GM12878 (cell line): ENCODE data around the gene TIMM22. TPM values are rescaled to one million over a fixed set of nuclear protein-coding genes. Genes with fewer than 3 reads are reported as not detected.

Experiments
- ATAC-seq: fragments of 200-7000 bp; cut with Tn5 transposase; 3 replicates; pipeline ENCODE4 v1.9.1; 2020; ENCODE audit warnings: mild to moderate bottlenecking, moderate library complexity
- BruUV-seq: library from RNA; stranded (reverse); fragments of 400-500 nt; replicated peaks from 2 replicates; lab custom pipeline; 2021; lab: Mats Ljungman, UMichigan
- CTCF ChIA-PET: fragments of 300-600 bp; sonication (Branson Sonifier 250); formaldehyde crosslinking; extraction: SDS; loops from one replicate; lab custom pipeline; 2021; ENCODE audit warnings: inconsistent platforms; lab: Yijun Ruan, JAX
- POLR2A ChIA-PET: fragments of 350-600 bp; formaldehyde crosslinking; extraction: SDS; loops from one replicate; lab custom pipeline; 2021; ENCODE audit warnings: inconsistent platforms; lab: Charles Lee
- RAD21 ChIA-PET: fragments of 300-600 bp; sonication (Branson Sonifier 250); formaldehyde crosslinking; loops from one replicate; lab custom pipeline; 2023; ENCODE audit warnings: antibody characterized with exemption; ENCODE audit not compliant: unreplicated experiment; lab: Charles Lee
- SMC1A ChIA-PET: fragments of 300-600 bp; sonication (Branson Sonifier 250); formaldehyde crosslinking; loops from one replicate; lab custom pipeline; 2023; ENCODE audit not compliant: unreplicated experiment, uncharacterized antibody; lab: Charles Lee
- DNase-seq: peaks from one replicate; pipeline ENCODE4 v3.0.0-alpha.2; 2011; ENCODE audit warnings: low read depth, low spot score
- FAIRE-seq: peaks from 3 replicates; lab custom pipeline; 2011; peaks lifted over from hg19 to GRCh38; lab: Jason Lieb, UNC
- H2AFZ ChIP-seq: 2 replicates; pipeline ENCODE4 v1.6.0; 2011; ENCODE audit warnings: low read depth, low read length, control low read depth; ENCODE audit not compliant: control insufficient read depth
- H3K27ac ChIP-seq: 2 replicates; pipeline ENCODE4 v1.5.1; 2011; ENCODE audit warnings: control low read depth; ENCODE audit not compliant: control insufficient read depth, insufficient read depth
- H3K27me3 ChIP-seq, 2 experiments: replicated peaks in 1 of 2; 2 replicates each; pipeline versions ENCODE4 v1.6.0 to v1.6.1; 2011; ENCODE audit warnings: low read length in 1 of 2; ENCODE audit not compliant: control insufficient read depth in 2 of 2, insufficient read depth in 2 of 2
- H3K36me3 ChIP-seq, 2 experiments: 2 replicates each; pipeline ENCODE4 v1.5.1; 2011; ENCODE audit warnings: low read length in 1 of 2; ENCODE audit not compliant: control insufficient read depth in 2 of 2, insufficient read depth in 2 of 2
- H3K4me1 ChIP-seq: 2 replicates; pipeline ENCODE4 v1.6.1; 2011; ENCODE audit warnings: mild to moderate bottlenecking, low read length, moderate library complexity, mixed read lengths; ENCODE audit not compliant: control insufficient read depth, insufficient read depth
- H3K4me2 ChIP-seq: 2 replicates; pipeline ENCODE4 v1.6.0; 2011; ENCODE audit warnings: control low read depth; ENCODE audit not compliant: control insufficient read depth, insufficient read depth
- H3K4me3 ChIP-seq: fragments of 200-600 bp; sonication (generic); 2 replicates; pipeline ENCODE4 v1.5.1; 2016
- H3K79me2 ChIP-seq: 2 replicates; pipeline ENCODE4 v1.6.0; 2011; ENCODE audit warnings: low read length; ENCODE audit not compliant: control insufficient read depth, insufficient read depth
- H3K9ac ChIP-seq: 2 replicates; pipeline ENCODE4 v1.8.0; 2011; ENCODE audit warnings: low read length, control low read depth, mixed read lengths; ENCODE audit not compliant: control insufficient read depth, insufficient read depth
- H3K9me3 ChIP-seq: replicated peaks from 3 replicates; pipeline ENCODE4 v1.5.1; 2011; ENCODE audit warnings: mild to moderate bottlenecking, low read length; ENCODE audit not compliant: control insufficient read depth, insufficient read depth
- H4K20me1 ChIP-seq: 2 replicates; pipeline ENCODE4 v1.6.0; 2011; ENCODE audit not compliant: control insufficient read depth, insufficient read depth
- ASH2L ChIP-seq: fragments of 300-600, 200-600 bp; sonication (generic); IDR thresholded peaks from 2 replicates; pipeline ENCODE4 v1.6.1; 2017; ENCODE audit warnings: low read depth, mild to moderate bottlenecking, borderline replicate concordance
- CREB1 ChIP-seq: IDR thresholded peaks from 2 replicates; pipeline ENCODE4 v1.6.1; 2012; ENCODE audit warnings: low read depth, mild to moderate bottlenecking, inconsistent platforms
- DPF2 ChIP-seq: fragments of 450-650 bp; IDR thresholded peaks from 2 replicates; pipeline ENCODE4 v1.6.1; 2017; ENCODE audit warnings: mild to moderate bottlenecking
- E2F4 ChIP-seq: IDR thresholded peaks from 2 replicates; pipeline ENCODE4 v1.6.1; 2012; ENCODE audit warnings: low read depth, low read length, improper control_type of control experiment
- FOXK2 ChIP-seq: fragments of 450-650 bp; IDR thresholded peaks from 2 replicates; pipeline ENCODE4 v1.6.1; 2017; ENCODE audit warnings: mild to moderate bottlenecking, moderate library complexity
- HDGF ChIP-seq: fragments of 450-650 bp; IDR thresholded peaks from 2 replicates; pipeline ENCODE4 v1.6.1; 2016; ENCODE audit warnings: antibody characterized with exemption
- JUND ChIP-seq: IDR thresholded peaks from 2 replicates; pipeline ENCODE4 v1.6.1; 2012; ENCODE audit warnings: low read depth, mild to moderate bottlenecking, low read length, improper control_type of control experiment, moderate library complexity
- MYC ChIP-seq: IDR thresholded peaks from 2 replicates; pipeline ENCODE4 v1.6.1; 2011; ENCODE audit warnings: mild to moderate bottlenecking, low read length, moderate library complexity, inconsistent platforms; ENCODE audit not compliant: insufficient read depth, insufficient replicate concordance, insufficient read length, severe bottlenecking
- NFYA ChIP-seq: IDR thresholded peaks from 2 replicates; pipeline ENCODE4 v1.6.1; 2011; ENCODE audit warnings: low read depth, mild to moderate bottlenecking, low read length, improper control_type of control experiment, borderline replicate concordance
- PAX8 ChIP-seq: fragments of 450-650 bp; IDR thresholded peaks from 2 replicates; pipeline ENCODE4 v1.6.1; 2017; ENCODE audit warnings: mild to moderate bottlenecking, moderate library complexity
- RB1 ChIP-seq: fragments of 450-650 bp; formaldehyde crosslinking; IDR thresholded peaks from 2 replicates; pipeline ENCODE4 v1.6.1; 2017; ENCODE audit warnings: mild to moderate bottlenecking, borderline replicate concordance
- REST ChIP-seq: IDR thresholded peaks from 2 replicates; pipeline ENCODE4 v1.6.1; 2012; ENCODE audit warnings: mild to moderate bottlenecking, low read depth, low read length
- SMARCA5 ChIP-seq: fragments of 450-650 bp; IDR thresholded peaks from 2 replicates; pipeline ENCODE4 v1.6.1; 2017; ENCODE audit warnings: mild to moderate bottlenecking
- SUZ12 ChIP-seq: fragments of 200-600 bp; sonication (generic); IDR thresholded peaks from one replicate; pipeline ENCODE4 v1.6.1; 2018; ENCODE audit warnings: antibody characterized with exemption, mild to moderate bottlenecking; ENCODE audit not compliant: unreplicated experiment
- YBX1 ChIP-seq: fragments of 450-650 bp; IDR thresholded peaks from 2 replicates; pipeline ENCODE4 v1.6.1; 2016; ENCODE audit warnings: antibody characterized with exemption
- ZNF207 ChIP-seq: fragments of 450-650 bp; IDR thresholded peaks from 2 replicates; pipeline ENCODE4 v1.6.1; 2014; ENCODE audit warnings: antibody characterized with exemption, mild to moderate bottlenecking, borderline replicate concordance
- ZNF217 ChIP-seq: fragments of 450-650 bp; IDR thresholded peaks from 2 replicates; pipeline ENCODE4 v1.6.1; 2017; ENCODE audit warnings: antibody characterized with exemption, mild to moderate bottlenecking
- ZNF274 ChIP-seq: IDR thresholded peaks from one replicate; pipeline ENCODE4 v1.8.0; 2011; ENCODE audit not compliant: insufficient read length, insufficient read depth
- WGBS: methylation state at CpG from one replicate; pipeline ENCODE4 v1.1.6; 2016; ENCODE audit warnings: low lambda C conversion rate; ENCODE audit not compliant: insufficient replicate concordance, insufficient coverage; ENCODE audit errors: missing lambda C conversion rate; 5-methylcytosine and 5-hydroxymethylcytosine counted together
- in situ Hi-C: fragments of 300-500 bp; cut with MboI; formaldehyde crosslinking; loops from 9 replicates; pipeline ENCODE4 v1.14.3; 2018; ENCODE audit warnings: mixed read lengths
- intact Hi-C: fragments of 100-400 bp; cut with micrococcal nuclease; formaldehyde crosslinking; loops from one replicate; pipeline ENCODE4 v1.14.2; 2022; ENCODE audit not compliant: unreplicated experiment
- polyA plus RNA-seq, 11 experiments: library from polyadenylated mRNA; depleted of rRNA in 4 of 11; unstranded in 6 of 11; stranded (reverse) in 5 of 11; fragments of >200 nt; fragmentation: Nextera tagmentation in 4 of 11; fragmentation: Illumina TruSeq in 1 of 11; extraction: Ambion mirVana in 4 of 11; extraction: Trizol in 1 of 11; gene quantifications; 1 replicate in 1 of 11; 2 replicates in 10 of 11; pipeline versions ENCODE4 v1.2.1 to v1.2.3, GENCODE V29; 2011 to 2016; ENCODE audit warnings: inconsistent platforms in 2 of 11, missing spikeins in 2 of 11, low read depth in 1 of 11
- total RNA-seq, 4 experiments: library from RNA; depleted of rRNA in 3 of 4; stranded (reverse); fragments of >200 nt in 3 of 4; fragmentation: Illumina TruSeq in 1 of 4; extraction: Trizol in 1 of 4; gene quantifications; 2 replicates each; pipeline versions ENCODE4 v1.2.1 to v1.2.3, GENCODE V29; 2013 to 2021
- TF ChIP-seq, protein P1 (sequence below): IDR thresholded peaks from 2 replicates; pipeline ENCODE4 v1.6.1; 2012; ENCODE audit warnings: low read depth, low read length, improper control_type of control experiment

The TIMM22 gene
- total and polyA plus RNA-seq, 10 of the 15 experiments (the other 5 are each of a cell fraction or from before 2014, with no cell fraction given) = 4.4 to 25.0 (median 10.6) TPM

- in situ Hi-C loops = no loop called here
- TF ChIP-seq ZNF207 = no peak
- TF ChIP-seq, protein P1, sequence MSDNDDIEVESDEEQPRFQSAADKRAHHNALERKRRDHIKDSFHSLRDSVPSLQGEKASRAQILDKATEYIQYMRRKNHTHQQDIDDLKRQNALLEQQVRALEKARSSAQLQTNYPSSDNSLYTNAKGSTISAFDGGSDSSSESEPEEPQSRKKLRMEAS = no peak
- TF ChIP-seq HDGF = no peak
- no peak for TF ChIP-seq ZNF217
- no peak for TF ChIP-seq E2F4
- no peak for TF ChIP-seq JUND
- no peak for TF ChIP-seq SUZ12
- no peak for TF ChIP-seq REST
- TF ChIP-seq YBX1 = no peak
- no peak for TF ChIP-seq DPF2
- no peak for TF ChIP-seq ASH2L
- no peak for TF ChIP-seq FOXK2
- TF ChIP-seq ZNF274 = no peak
- TF ChIP-seq SMARCA5 = no peak
- TF ChIP-seq PAX8 = no peak
- TF ChIP-seq MYC = no peak
- no peak for TF ChIP-seq NFYA
- no peak for TF ChIP-seq RB1
- no peak for TF ChIP-seq CREB1
- CTCF ChIA-PET = no interaction called here
- WGBS = over 99% methylated on average over 12 of the region's 14 CpGs
- SMC1A ChIA-PET = no interaction called here
- no peaks in the 10 kb centered on the region for H3K27me3 ChIP-seq
- H3K79me2 ChIP-seq = no peaks in the 10 kb centered on the region
- H3K9me3 ChIP-seq = no peaks in the 10 kb centered on the region
- H2AFZ ChIP-seq = no peak overlapping the region
- H3K36me3 ChIP-seq = peaks cover 12 to 36% of the 10 kb centered on the region in 2 experiments
- H3K4me1 ChIP-seq = no peaks in the 10 kb centered on the region
- intact Hi-C loops = no loop called here
- no peak overlapping the region for H3K4me2 ChIP-seq
- RAD21 ChIA-PET = no interaction called here
- ATAC-seq (no peak), FAIRE-seq (no peak), DNase-seq (no peak)
- POLR2A ChIA-PET = no interaction called here
- H3K4me3 ChIP-seq = no peak overlapping the region
- no peaks in the 10 kb centered on the region for H4K20me1 ChIP-seq
- H3K27ac ChIP-seq = no peak overlapping the region
- H3K9ac ChIP-seq = no peak overlapping the region
- BruUV-seq = no TSS peak
Measured at GRCh38 chr17:1010586-1010985, 13.7 kb downstream of the TIMM22 start.
